ENCODE measurements around the gene CAPN11.

Gene CAPN11

GRCh38 chr6:44199883-44200282, 41.3 kb downstream of the CAPN11 start:
- H3K4me3 ChIP-seq (ENCODE audit: low read depth, low read length) = no peak overlapping the region
- DNase-seq (ENCODE audit: low read depth) = no peak
- no peak for TF ChIP-seq CTCF (IDR thresholded peaks at IDR 0.05; ENCODE audit: insufficient read depth, low read depth, low read length, missing control alignments)

- H3K4me3 ChIP-seq (ENCODE audit: low read depth, low read length) = no peak overlapping the region
- DNase-seq (ENCODE audit: low read depth) = no peak
- no peak for TF ChIP-seq CTCF (IDR thresholded peaks at IDR 0.05; ENCODE audit: insufficient read depth, low read depth, low read length, missing control alignments)
Measured at GRCh38 chr6:44201200-44201599, 42.6 kb downstream of the CAPN11 start.

GRCh38 chr6:44201638-44202303, 43.2 kb downstream of the CAPN11 start:
- no peak for DNase-seq (ENCODE audit: low read depth)
- no peak for TF ChIP-seq CTCF (IDR thresholded peaks at IDR 0.05; ENCODE audit: insufficient read depth, low read depth, low read length, missing control alignments)
- H3K4me3 ChIP-seq (ENCODE audit: low read depth, low read length) = no peak overlapping the region

- no peak overlapping the region for H3K4me3 ChIP-seq (ENCODE audit: low read depth, low read length)
- TF ChIP-seq CTCF (IDR thresholded peaks at IDR 0.05; ENCODE audit: insufficient read depth, low read depth, low read length, missing control alignments) = no peak
- DNase-seq (ENCODE audit: low read depth) = no peak
Measured at GRCh38 chr6:44202332-44202971, 43.8 kb downstream of the CAPN11 start.

- no peak overlapping the region for H3K4me3 ChIP-seq (ENCODE audit: low read depth, low read length)
- no peak for TF ChIP-seq CTCF (IDR thresholded peaks at IDR 0.05; ENCODE audit: insufficient read depth, low read depth, low read length, missing control alignments)
- DNase-seq (ENCODE audit: low read depth) = no peak
Measured at GRCh38 chr6:44202972-44203750, 44.5 kb downstream of the CAPN11 start.

GRCh38 chr6:44203955-44204354, 45.3 kb downstream of the CAPN11 start:
- no peak overlapping the region for H3K4me3 ChIP-seq (ENCODE audit: low read depth, low read length)
- no peak for DNase-seq (ENCODE audit: low read depth)
- TF ChIP-seq CTCF (IDR thresholded peaks at IDR 0.05; ENCODE audit: insufficient read depth, low read depth, low read length, missing control alignments) = no peak

Measured in GM12865 (cell line).